ENCODE measurements around the gene DIP2B. TPM values are rescaled to one million over a fixed set of nuclear protein-coding genes. Genes with fewer than 3 reads are reported as not detected.

Gene DIP2B
- polyA plus RNA-seq, 1 of the 3 experiments (the other 2 are of a cell fraction) = 6.6 TPM

GRCh38 chr12:50780013-50780412 lies 275.2 kb downstream of the DIP2B start (continued):
- TF ChIP-seq USF2 (IDR thresholded peaks at IDR 0.05; ENCODE audit: borderline replicate concordance, low read depth, low read length) (no peak), TEAD4 (IDR thresholded peaks at IDR 0.05; ENCODE audit: borderline replicate concordance, insufficient read depth) (no peak), GABPA (IDR thresholded peaks at IDR 0.05; ENCODE audit: low read depth) (no peak), FOXM1 (IDR thresholded peaks at IDR 0.05; ENCODE audit: low read depth) (no peak), SIN3A (IDR thresholded peaks at IDR 0.05; ENCODE audit: borderline replicate concordance, low read depth, low read length) (no peak), YY1 (IDR thresholded peaks at IDR 0.05; ENCODE audit: low read depth) (no peak), EP300 (IDR thresholded peaks at IDR 0.05; ENCODE audit: borderline replicate concordance in 1 of 2, low read depth in 1 of 2, low read length in 1 of 2) (no peak), USF1 (IDR thresholded peaks at IDR 0.05; ENCODE audit: borderline replicate concordance, low read depth) (no peak), JUND (IDR thresholded peaks at IDR 0.05) (no peak), MAX (IDR thresholded peaks at IDR 0.05; ENCODE audit: low read depth) (no peak), RAD21 (IDR thresholded peaks at IDR 0.05; ENCODE audit: low read length) (no peak)

GRCh38 chr12:50784501-50784900 lies 279.7 kb downstream of the DIP2B start:
- H3K9me3 ChIP-seq = no peaks in the 10 kb centered on the region
- CTCF ChIA-PET = no interaction called here
- POLR2A ChIA-PET = no interaction called here
- H3K27ac ChIP-seq (ENCODE audit: low read depth in 2 of 2, low read length in 1 of 2) = no peak overlapping the region
- no peak for TF ChIP-seq USF1 (IDR thresholded peaks at IDR 0.05; ENCODE audit: borderline replicate concordance, low read depth)
- no peak for TF ChIP-seq ZBTB33 (IDR thresholded peaks at IDR 0.05; ENCODE audit: borderline replicate concordance, low read depth)
- TF ChIP-seq JUND (IDR thresholded peaks at IDR 0.05) = no peak
- TF ChIP-seq SMC3 (IDR thresholded peaks at IDR 0.05; ENCODE audit: low read depth, low read length) = no peak
- TF ChIP-seq RCOR1 (IDR thresholded peaks at IDR 0.05; ENCODE audit: low read length) = no peak
- no peak for TF ChIP-seq FOXJ3 (CRISPR knock-in tag; IDR thresholded peaks at IDR 0.05)
- TF ChIP-seq REST (IDR thresholded peaks at IDR 0.05; ENCODE audit: low read depth, low read length) = no peak
- TF ChIP-seq MAX (IDR thresholded peaks at IDR 0.05; ENCODE audit: low read depth) = no peak
- 94% methylated on average over 4 of the region's 4 CpGs for WGBS (ENCODE audit: low lambda C conversion rate)
- H3K9me2 ChIP-seq = no peaks in the 10 kb centered on the region
- H3K9ac ChIP-seq = no peak overlapping the region
- H3K36me3 ChIP-seq (replicated peaks in 1 of 2; ENCODE audit: control insufficient read depth in 1 of 2, insufficient read depth in 2 of 2, low read length in 1 of 2) = peaks cover 0 to 20% of the 10 kb centered on the region in 2 experiments
- H3K79me2 ChIP-seq (ENCODE audit: insufficient read depth) = peaks cover 39% of the 10 kb centered on the region
- no peak overlapping the region for H2AFZ ChIP-seq (ENCODE audit: low read depth)
- no peaks in the 10 kb centered on the region for H3F3A ChIP-seq (replicated peaks; ENCODE audit: insufficient read depth)
- H3K4me3 ChIP-seq (ENCODE audit: low read depth in 2 of 2, low read length in 1 of 2) = no peak overlapping the region
- no peaks in the 10 kb centered on the region for H4K20me1 ChIP-seq (ENCODE audit: insufficient read depth)
- DNase-seq = no peak
- H3K4me2 ChIP-seq = no peak overlapping the region
- peaks cover 0 to 3% of the 10 kb centered on the region in 2 experiments; a peak in 1 of 4 replicates for H3K4me1 ChIP-seq (ENCODE audit: control insufficient read depth in 1 of 2, insufficient read depth in 2 of 2, low read depth in 1 of 2, low read length in 1 of 2)
- H3K27me3 ChIP-seq (ENCODE audit: insufficient read depth) = no peaks in the 10 kb centered on the region
